Spleen (tissue), 7 donors: Measurements from ENCODE around the gene HEATR1.

Source experiments
- CTCF ChIP-seq, 11 experiments: fragments of 200-600 bp in 7 of 11; fragments of 450-650 bp in 4 of 11; sonication (generic) in 4 of 11; IDR thresholded peaks in 8 of 11; conservative IDR thresholded peaks in 3 of 11; 1 replicate in 7 of 11; 2 replicates in 4 of 11; pipeline versions ENCODE4 v1.4.0 to v1.8.0; 2016 to 2021; ENCODE audit warnings: antibody characterized with exemption in 11 of 11, inconsistent platforms in 4 of 11, mild to moderate bottlenecking in 1 of 11
- POLR2A ChIP-seq, 3 donors: fragments of 450-650 bp; IDR thresholded peaks; one replicate each; pipeline ENCODE4 v1.5.1; 2017; ENCODE audit warnings: antibody characterized with exemption in 3 of 3, mild to moderate bottlenecking in 1 of 3
- POLR2AphosphoS5 ChIP-seq, 3 donors: sonication (generic); formaldehyde crosslinking; IDR thresholded peaks; one replicate each; pipeline ENCODE4 v1.5.1; 2017; ENCODE audit warnings: antibody characterized with exemption in 3 of 3
- donor health status: DM: no; HTN: no; CAD: no; lungs with moderate emphysema.
- donor health status: DM: no; HTN: no; CAD: no.
- donor health status: DM: no; HTN: no; CAD: no.

- TF ChIP-seq POLR2A (IDR thresholded peaks at IDR 0.05) (no peak), CTCF (IDR thresholded peaks at IDR 0.05 in 8 of 11, conservative IDR thresholded peaks at IDR 0.05 in 3 of 11) (no peak), POLR2AphosphoS5 (IDR thresholded peaks at IDR 0.05) (no peak)
Measured at GRCh38 chr1:236602171-236602570, 2.1 kb downstream of the HEATR1 start.
